Natural killer cell (primary cell): ENCODE data around the gene ZNF367. TPM values are rescaled to one million over a fixed set of nuclear protein-coding genes. Genes with fewer than 3 reads are reported as not detected.
A peak's percentile ranks its signal among the peaks of the same experiment; 100 is the strongest.

Experiments used
- ATAC-seq, 3 donors: fragments of 150-1000 bp in 2 of 3; fragments of 200-7000 bp in 1 of 3; cut with Tn5 transposase; 1 replicate in 1 of 3; 2 replicates in 2 of 3; pipeline ENCODE4 v1.10.0; 2021; ENCODE audit warnings: mild to moderate bottlenecking in 2 of 3, moderate library complexity in 2 of 3
- DNase-seq, 2 donors: peaks; one replicate each; pipeline versions ENCODE4 v3.0.0 to v3.0.0-alpha.2; 2013 to 2021; ENCODE audit warnings: mixed read lengths in 1 of 2
- H3K27ac ChIP-seq: one replicate; pipeline ENCODE4 v1.5.1; 2013; ENCODE audit warnings: mild to moderate bottlenecking, low read length
- H3K27me3 ChIP-seq: one replicate; pipeline ENCODE4 v1.6.1; 2013; ENCODE audit warnings: low read length; ENCODE audit not compliant: control insufficient read depth, insufficient read depth
- H3K36me3 ChIP-seq: one replicate; pipeline ENCODE4 v1.6.1; 2013; ENCODE audit warnings: low read length; ENCODE audit not compliant: control insufficient read depth, insufficient read depth
- H3K4me1 ChIP-seq: one replicate; pipeline ENCODE4 v1.6.1; 2013; ENCODE audit warnings: low read length; ENCODE audit not compliant: control insufficient read depth, insufficient read depth
- H3K4me3 ChIP-seq: one replicate; pipeline ENCODE4 v1.5.1; 2013; ENCODE audit warnings: low read length
- H3K9me3 ChIP-seq: one replicate; pipeline ENCODE4 v1.6.1; 2013; ENCODE audit warnings: low read length; ENCODE audit not compliant: control insufficient read depth, insufficient read depth
- H3K27ac Mint-ChIP-seq, 2 donors: one replicate each; pipeline ENCODE4 v1.8.0; 2022; ENCODE audit warnings: mild to moderate bottlenecking in 2 of 2, mixed read lengths in 2 of 2, moderate library complexity in 1 of 2
- H3K27me3 Mint-ChIP-seq, 2 donors: one replicate each; pipeline ENCODE4 v1.8.0; 2022; ENCODE audit warnings: low read depth in 2 of 2, mixed read lengths in 2 of 2
- H3K36me3 Mint-ChIP-seq: one replicate; pipeline ENCODE4 v1.8.0; 2022; ENCODE audit warnings: mixed read lengths
- H3K4me1 Mint-ChIP-seq, 2 donors: one replicate each; pipeline ENCODE4 v1.8.0; 2022; ENCODE audit warnings: mixed read lengths in 2 of 2
- H3K4me3 Mint-ChIP-seq: one replicate; pipeline ENCODE4 v1.8.0; 2022; ENCODE audit warnings: mild to moderate bottlenecking, moderate library complexity, mixed read lengths
- H3K9me3 Mint-ChIP-seq, 2 donors: one replicate each; pipeline ENCODE4 v1.8.0; 2022; ENCODE audit warnings: mixed read lengths in 2 of 2
- CTCF ChIP-seq: fragments of 200-600 bp; IDR thresholded peaks from one replicate; pipeline ENCODE4 v1.8.0; 2022; ENCODE audit warnings: antibody characterized with exemption
- WGBS: methylation state at CpG from one replicate; pipeline ENCODE4 v1.1.7; 2013; ENCODE audit warnings: missing lambda C conversion rate; ENCODE audit not compliant: insufficient coverage; 5-methylcytosine and 5-hydroxymethylcytosine counted together
- intact Hi-C: fragments of 100-400 bp; cut with micrococcal nuclease; formaldehyde crosslinking; loops from one replicate; pipeline ENCODE4 v1.14.2; 2022
- total RNA-seq, 4 donors: library from RNA; stranded (reverse); fragments of 120-200 nt in 1 of 4; gene quantifications; one replicate each; pipeline versions ENCODE4 v1.2.3 to v1.2.4, GENCODE V29; 2013 to 2022

The ZNF367 gene
- total RNA-seq, 3 donors from 2014 or later (not counting 1 experiment from before 2014, with no cell fraction given), result 4.4 to 6.2 (median 4.5) TPM

- H3K4me3 ChIP-seq, result no peak overlapping the region
- intact Hi-C loops, result loop anchor here (2.0 to 5.0 kb wide), 2 partner anchors 36 to 185 kb away; partner anchors contain the start of gene ZNF367
- H3K27me3 Mint-ChIP-seq, result no peaks in the 10 kb centered on the region
- peak overlapping the region in 1 of 2 donors; percentile 70 for H3K27ac Mint-ChIP-seq
- no peaks in the 10 kb centered on the region for H3K9me3 Mint-ChIP-seq
- H3K36me3 ChIP-seq, result no peaks in the 10 kb centered on the region
- no peak overlapping the region for H3K4me3 Mint-ChIP-seq
- DNase-seq (no peak), ATAC-seq (no peak)
- no peaks in the 10 kb centered on the region for H3K36me3 Mint-ChIP-seq
- no peaks in the 10 kb centered on the region for H3K9me3 ChIP-seq
- H3K4me1 ChIP-seq, result peaks cover 21% of the 10 kb centered on the region
- WGBS, result 88% methylated on average over 4 of the region's 4 CpGs
- no peak overlapping the region for H3K27ac ChIP-seq
- TF ChIP-seq CTCF, result no peak
- no peaks in the 10 kb centered on the region for H3K27me3 ChIP-seq
- H3K4me1 Mint-ChIP-seq, result peaks cover 38 to 46% of the 10 kb centered on the region in 2 donors
Observed at GRCh38 chr9:96381696-96382095, 36.5 kb downstream of the ZNF367 start.

- Mint-ChIP-seq H3K36me3 (no peaks in the 10 kb centered on the region), H3K9me3 (no peaks in the 10 kb centered on the region), H3K4me1 (peaks cover 38 to 46% of the 10 kb centered on the region in 2 donors), H3K27me3 (no peaks in the 10 kb centered on the region), H3K4me3 (no peak overlapping the region), H3K27ac (peak overlapping the region in 1 of 2 donors; percentile 70)
- DNase-seq (no peak), ATAC-seq (no peak)
- Histone ChIP-seq H3K4me1 (peaks cover 21% of the 10 kb centered on the region), H3K36me3 (no peaks in the 10 kb centered on the region), H3K4me3 (no peak overlapping the region), H3K9me3 (no peaks in the 10 kb centered on the region), H3K27me3 (no peaks in the 10 kb centered on the region), H3K27ac (no peak overlapping the region)
- no peak for TF ChIP-seq CTCF
- intact Hi-C loops, result loop anchor here (5.0 kb wide), 1 partner anchor 36 kb away; the partner anchor contains the start of gene ZNF367
- WGBS, result 98% methylated on average over 4 of the region's 4 CpGs
Observed at GRCh38 chr9:96381125-96381524, 37.0 kb downstream of the ZNF367 start.

- H3K9me3 ChIP-seq, result no peaks in the 10 kb centered on the region
- no peaks in the 10 kb centered on the region for H3K27me3 Mint-ChIP-seq
- WGBS, result 83% methylated on average over 1 of the region's 2 CpGs
- no peak for DNase-seq
- H3K36me3 Mint-ChIP-seq, result no peaks in the 10 kb centered on the region
- no peak overlapping the region for H3K27ac ChIP-seq
- H3K4me1 Mint-ChIP-seq, result peaks cover 38 to 51% of the 10 kb centered on the region in 2 donors
- ATAC-seq, result no peak
- peaks cover 21% of the 10 kb centered on the region for H3K4me1 ChIP-seq
- no peaks in the 10 kb centered on the region for H3K36me3 ChIP-seq
- H3K9me3 Mint-ChIP-seq, result no peaks in the 10 kb centered on the region
- intact Hi-C loops, result no loop called here
- peak overlapping the region in 1 of 2 donors; percentile 58 for H3K27ac Mint-ChIP-seq
- H3K4me3 Mint-ChIP-seq, result no peak overlapping the region
- TF ChIP-seq CTCF, result no peak
- H3K27me3 ChIP-seq, result no peaks in the 10 kb centered on the region
- H3K4me3 ChIP-seq, result no peak overlapping the region
Observed at GRCh38 chr9:96379461-96379860, 38.7 kb downstream of the ZNF367 start.

GRCh38 chr9:96378187-96378586 is 40.0 kb downstream of the ZNF367 start:
- Histone ChIP-seq H3K27me3 (no peaks in the 10 kb centered on the region), H3K9me3 (no peaks in the 10 kb centered on the region), H3K36me3 (no peaks in the 10 kb centered on the region), H3K4me1 (peaks cover 15% of the 10 kb centered on the region), H3K4me3 (no peak overlapping the region), H3K27ac (no peak overlapping the region)
- Mint-ChIP-seq H3K27me3 (no peaks in the 10 kb centered on the region), H3K9me3 (no peaks in the 10 kb centered on the region), H3K4me1 (peaks cover 38 to 46% of the 10 kb centered on the region in 2 donors), H3K4me3 (no peak overlapping the region), H3K27ac (no peak overlapping the region), H3K36me3 (no peaks in the 10 kb centered on the region)
- TF ChIP-seq CTCF, result no peak
- ATAC-seq, result no peak
- 100% methylated on average over 3 of the region's 3 CpGs for WGBS
- DNase-seq, result no peak
- intact Hi-C loops, result no loop called here
